Coronary artery (tissue), 2 donors: ENCODE data around the gene SYK.

Experiments
- DNase-seq: peaks from one replicate; pipeline ENCODE4 v3.0.0-alpha.2; 2017; ENCODE audit warnings: low spot score
- H3K27ac ChIP-seq, 2 donors: fragments of 200-600 bp; sonication (generic); one replicate each; pipeline ENCODE4 v1.5.1; 2016 to 2019
- H3K4me3 ChIP-seq: fragments of 200-600 bp; sonication (generic); 2 replicates; pipeline ENCODE4 v1.5.1; 2016; ENCODE audit warnings: mild to moderate bottlenecking, moderate library complexity
- TF ChIP-seq, protein P1 (sequence below): fragments of 200-600 bp; sonication (generic); IDR thresholded peaks from one replicate; pipeline ENCODE4 v1.5.1; 2019; ENCODE audit warnings: antibody characterized with exemption

SYK gene

DNA sequence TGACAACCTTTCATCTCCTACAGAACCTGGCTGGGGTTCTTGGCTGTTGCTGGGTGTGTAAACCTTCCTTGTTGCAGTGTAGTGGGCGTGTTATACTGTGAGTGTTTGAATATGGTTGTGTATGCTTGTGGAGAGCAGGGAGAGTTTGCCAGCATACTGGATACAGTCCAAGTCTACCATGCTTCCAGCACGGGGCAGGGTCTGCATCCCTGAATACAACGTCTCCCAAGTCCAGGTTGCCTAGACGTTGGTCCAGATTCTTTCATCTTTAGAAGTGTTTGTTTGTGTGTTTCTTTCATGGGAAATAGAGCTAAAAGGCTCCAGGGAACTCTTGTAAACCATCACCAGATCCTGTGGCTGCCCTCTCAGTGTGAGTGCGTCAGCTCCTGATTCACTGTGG, 46.4 kb downstream of the SYK start:
- no peak for DNase-seq
- Histone ChIP-seq H3K4me3 (no peak overlapping the region), H3K27ac (no peak overlapping the region)
- TF ChIP-seq, protein P1, sequence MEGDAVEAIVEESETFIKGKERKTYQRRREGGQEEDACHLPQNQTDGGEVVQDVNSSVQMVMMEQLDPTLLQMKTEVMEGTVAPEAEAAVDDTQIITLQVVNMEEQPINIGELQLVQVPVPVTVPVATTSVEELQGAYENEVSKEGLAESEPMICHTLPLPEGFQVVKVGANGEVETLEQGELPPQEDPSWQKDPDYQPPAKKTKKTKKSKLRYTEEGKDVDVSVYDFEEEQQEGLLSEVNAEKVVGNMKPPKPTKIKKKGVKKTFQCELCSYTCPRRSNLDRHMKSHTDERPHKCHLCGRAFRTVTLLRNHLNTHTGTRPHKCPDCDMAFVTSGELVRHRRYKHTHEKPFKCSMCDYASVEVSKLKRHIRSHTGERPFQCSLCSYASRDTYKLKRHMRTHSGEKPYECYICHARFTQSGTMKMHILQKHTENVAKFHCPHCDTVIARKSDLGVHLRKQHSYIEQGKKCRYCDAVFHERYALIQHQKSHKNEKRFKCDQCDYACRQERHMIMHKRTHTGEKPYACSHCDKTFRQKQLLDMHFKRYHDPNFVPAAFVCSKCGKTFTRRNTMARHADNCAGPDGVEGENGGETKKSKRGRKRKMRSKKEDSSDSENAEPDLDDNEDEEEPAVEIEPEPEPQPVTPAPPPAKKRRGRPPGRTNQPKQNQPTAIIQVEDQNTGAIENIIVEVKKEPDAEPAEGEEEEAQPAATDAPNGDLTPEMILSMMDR: no peak

DNA sequence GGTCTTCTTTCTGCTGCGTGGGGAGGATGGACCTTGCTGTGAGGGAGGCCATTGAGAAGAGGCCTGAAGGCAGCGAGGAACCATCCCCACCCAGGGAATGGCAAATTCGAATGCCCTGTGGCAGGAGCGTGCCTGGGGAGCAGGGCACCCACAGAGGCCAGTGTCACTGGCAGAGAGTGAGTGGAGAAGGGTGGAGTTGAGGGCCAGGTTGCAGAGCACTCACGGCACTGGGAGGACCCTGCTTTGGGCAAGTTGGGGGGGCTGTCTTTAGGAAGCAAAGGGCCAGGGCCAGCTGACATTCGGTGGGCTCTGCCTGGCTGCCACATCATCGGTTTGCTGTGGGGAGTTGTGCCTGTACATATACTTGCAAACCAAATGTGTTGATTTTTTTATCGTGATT, 47.2 kb downstream of the SYK start:
- DNase-seq: no peak
- Histone ChIP-seq H3K4me3 (no peak overlapping the region), H3K27ac (no peak overlapping the region)
- TF ChIP-seq, protein P1: no peak

DNA sequence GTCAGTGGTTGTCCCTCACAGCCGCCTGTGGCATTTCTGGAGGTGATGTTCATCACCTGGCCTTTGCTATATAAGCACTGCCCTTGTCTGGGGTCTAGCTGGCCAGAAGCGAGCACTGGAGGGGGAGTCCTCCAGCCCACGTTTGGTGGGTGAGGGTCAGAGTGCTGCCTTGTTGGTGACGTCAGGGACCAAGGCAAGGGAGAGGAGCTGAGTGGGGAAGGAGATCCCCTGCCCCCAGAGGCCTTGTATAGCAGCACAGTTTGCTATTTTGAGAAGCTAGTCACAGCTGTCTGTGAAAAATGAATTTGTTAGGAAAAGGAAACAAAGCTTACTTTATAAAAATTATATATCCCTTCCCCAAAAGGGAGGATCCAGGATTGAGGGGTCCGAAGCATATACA, 49.8 kb downstream of the SYK start:
- Histone ChIP-seq H3K4me3 (no peak overlapping the region), H3K27ac (no peak overlapping the region)
- DNase-seq: no peak
- TF ChIP-seq, protein P1: no peak

DNA sequence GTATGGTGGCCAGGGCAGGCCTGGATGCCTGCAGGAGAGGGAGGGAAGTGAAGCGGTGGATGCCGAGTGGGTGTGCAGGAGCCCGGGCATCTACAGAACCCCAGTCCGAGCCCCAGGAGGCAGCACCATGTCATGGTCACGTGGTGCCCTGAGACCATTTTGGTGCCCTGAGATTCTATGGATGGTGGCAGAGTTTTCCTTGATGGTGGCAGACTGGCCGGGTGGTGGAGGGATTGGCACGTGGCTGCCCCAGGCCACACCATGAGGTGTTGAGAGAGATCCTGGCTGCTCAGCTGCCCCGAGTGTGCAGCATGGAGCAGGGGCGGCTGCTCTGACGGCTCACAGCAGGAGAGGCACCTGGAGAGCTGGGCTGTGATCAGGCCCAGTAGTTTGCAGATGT, 52.3 kb downstream of the SYK start:
- H3K4me3 ChIP-seq: no peak overlapping the region
- TF ChIP-seq, protein P1: no peak
- no peak for DNase-seq
- H3K27ac ChIP-seq: no peak overlapping the region

DNA sequence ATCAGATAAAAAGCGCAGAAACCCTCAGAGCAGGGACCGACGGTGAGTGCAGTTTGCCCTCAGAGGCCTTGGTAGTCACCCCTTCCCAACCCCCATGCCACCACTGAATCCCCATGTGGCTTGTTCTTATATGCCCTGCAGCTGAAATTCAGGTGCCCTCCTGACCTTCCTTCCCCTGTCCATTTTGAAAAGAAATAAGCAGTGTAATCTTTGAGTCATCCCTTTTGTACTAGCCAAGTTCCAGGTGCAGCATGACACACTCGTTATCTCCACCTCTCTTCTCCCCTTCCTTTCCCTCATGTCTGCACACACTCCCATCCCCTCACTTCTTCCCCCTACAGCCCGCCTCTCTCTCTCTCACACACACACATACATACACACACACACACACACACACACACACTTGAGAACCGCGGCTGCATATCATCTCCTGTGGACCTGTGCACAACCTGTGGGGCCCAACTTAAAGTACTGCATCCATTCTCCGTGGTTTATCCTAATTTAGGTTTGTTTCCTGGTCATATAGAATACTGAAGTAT, 53.1 kb downstream of the SYK start:
- DNase-seq: no peak
- no peak overlapping the region for H3K27ac ChIP-seq
- H3K4me3 ChIP-seq: no peak overlapping the region
- TF ChIP-seq, protein P1: no peak

DNA sequence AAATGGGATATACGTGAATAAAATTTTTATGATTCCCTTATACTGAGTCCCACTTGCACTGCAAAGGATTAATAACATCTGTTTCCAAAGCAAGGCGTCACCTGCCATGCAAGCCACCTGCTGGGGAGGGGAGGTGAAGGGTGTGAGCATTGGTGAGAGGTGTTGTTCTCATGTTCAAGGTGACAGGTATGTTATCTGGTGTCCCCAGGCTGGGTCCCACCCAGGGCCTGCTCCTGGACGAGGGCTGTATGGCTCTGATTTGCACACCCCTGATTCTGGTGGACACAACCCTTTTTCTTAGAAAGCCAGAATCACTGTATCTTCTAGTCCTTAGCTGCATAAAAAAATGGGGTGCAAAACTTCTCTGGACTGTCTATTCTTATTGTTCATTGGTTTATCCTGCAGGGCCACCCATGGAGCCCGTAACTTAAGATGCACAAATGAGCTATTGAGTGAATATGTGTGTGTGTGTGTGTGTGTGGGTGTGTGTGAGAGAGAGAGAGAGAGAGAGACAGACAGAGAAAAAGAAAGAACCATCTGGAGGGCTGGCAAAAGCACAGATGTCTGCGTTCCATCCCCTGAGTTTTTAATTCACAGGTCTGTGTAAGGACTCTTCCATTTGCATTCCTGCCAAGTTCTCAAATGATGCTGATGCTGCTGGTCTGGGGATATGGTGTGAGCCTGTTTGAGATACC, 53.7 kb downstream of the SYK start:
- DNase-seq: no peak
- no peak overlapping the region for H3K4me3 ChIP-seq
- TF ChIP-seq, protein P1: no peak
- no peak overlapping the region for H3K27ac ChIP-seq

DNA sequence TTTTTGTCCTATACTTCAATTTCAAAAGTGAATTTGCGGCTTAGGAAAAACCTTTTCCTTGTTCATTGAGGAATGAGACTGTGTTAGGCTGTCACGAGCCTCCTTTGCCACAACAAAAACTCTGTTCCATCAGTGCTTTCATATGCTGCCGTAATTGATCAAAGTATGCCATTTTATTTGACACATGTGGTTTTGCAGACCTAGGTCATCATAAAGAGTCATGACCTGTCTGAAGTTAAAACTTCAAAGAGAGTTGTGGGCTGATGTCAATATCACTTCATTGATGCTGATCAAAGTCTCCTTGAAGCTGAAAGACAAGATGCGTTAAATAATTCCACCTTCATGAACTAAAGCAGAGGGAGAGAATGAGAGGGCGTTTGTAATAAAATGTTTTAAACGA, 55.5 kb downstream of the SYK start:
- Histone ChIP-seq H3K27ac (no peak overlapping the region), H3K4me3 (no peak overlapping the region)
- TF ChIP-seq, protein P1: no peak
- no peak for DNase-seq
